ENCODE data around the gene CCDC74A.

DNA sequence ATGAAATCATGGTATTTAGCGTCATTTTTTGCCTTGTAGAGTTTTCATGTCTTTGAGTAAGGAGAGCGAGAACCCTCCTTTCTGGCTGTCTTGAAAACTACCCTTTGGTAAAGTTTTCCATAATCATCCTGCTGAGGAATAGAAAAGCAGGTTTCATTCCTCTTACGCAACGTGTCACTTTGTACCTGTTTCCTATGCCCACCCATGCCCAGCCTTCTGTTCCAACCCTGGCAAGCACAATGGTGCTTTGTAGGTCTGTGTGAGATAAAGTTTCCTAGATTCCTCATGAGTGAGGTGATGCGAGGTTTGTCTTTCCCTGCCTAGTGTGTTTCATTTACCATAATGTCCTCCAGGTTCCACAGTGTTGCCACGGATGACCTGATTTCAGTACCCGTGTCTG, 29.3 kb downstream of the CCDC74A start:
- TF ChIP-seq, protein P1, sequence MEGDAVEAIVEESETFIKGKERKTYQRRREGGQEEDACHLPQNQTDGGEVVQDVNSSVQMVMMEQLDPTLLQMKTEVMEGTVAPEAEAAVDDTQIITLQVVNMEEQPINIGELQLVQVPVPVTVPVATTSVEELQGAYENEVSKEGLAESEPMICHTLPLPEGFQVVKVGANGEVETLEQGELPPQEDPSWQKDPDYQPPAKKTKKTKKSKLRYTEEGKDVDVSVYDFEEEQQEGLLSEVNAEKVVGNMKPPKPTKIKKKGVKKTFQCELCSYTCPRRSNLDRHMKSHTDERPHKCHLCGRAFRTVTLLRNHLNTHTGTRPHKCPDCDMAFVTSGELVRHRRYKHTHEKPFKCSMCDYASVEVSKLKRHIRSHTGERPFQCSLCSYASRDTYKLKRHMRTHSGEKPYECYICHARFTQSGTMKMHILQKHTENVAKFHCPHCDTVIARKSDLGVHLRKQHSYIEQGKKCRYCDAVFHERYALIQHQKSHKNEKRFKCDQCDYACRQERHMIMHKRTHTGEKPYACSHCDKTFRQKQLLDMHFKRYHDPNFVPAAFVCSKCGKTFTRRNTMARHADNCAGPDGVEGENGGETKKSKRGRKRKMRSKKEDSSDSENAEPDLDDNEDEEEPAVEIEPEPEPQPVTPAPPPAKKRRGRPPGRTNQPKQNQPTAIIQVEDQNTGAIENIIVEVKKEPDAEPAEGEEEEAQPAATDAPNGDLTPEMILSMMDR (IDR thresholded peaks at IDR 0.05; ENCODE audit: low read depth, low read length, poor library complexity, severe bottlenecking), result no peak
- TF ChIP-seq EZH2phosphoT487 (IDR thresholded peaks at IDR 0.05; ENCODE audit: borderline replicate concordance, low read length), result no peak

Measured in DOHH2 (cell line).